ENCODE results near the gene RUNX1. TPM values are rescaled to one million over a fixed set of nuclear protein-coding genes. Genes with fewer than 3 reads are reported as not detected.

RUNX1 gene
- total and polyA plus RNA-seq, 2 experiments from 2014 or later, result 0.12 TPM; not detected in 1

- Histone ChIP-seq H3K9me3 (ENCODE audit: low read depth) (no peaks in the 10 kb centered on the region), H3K4me3 (no peak overlapping the region), H3K4me1 (ENCODE audit: low read depth) (no peaks in the 10 kb centered on the region), H3K36me3 (no peaks in the 10 kb centered on the region), H3K27me3 (peaks cover 69% of the 10 kb centered on the region), H3K27ac (no peak overlapping the region)
- no peak for DNase-seq (ENCODE audit: low read depth in 1 of 2, low spot score in 1 of 2)
- TF ChIP-seq, protein P1, sequence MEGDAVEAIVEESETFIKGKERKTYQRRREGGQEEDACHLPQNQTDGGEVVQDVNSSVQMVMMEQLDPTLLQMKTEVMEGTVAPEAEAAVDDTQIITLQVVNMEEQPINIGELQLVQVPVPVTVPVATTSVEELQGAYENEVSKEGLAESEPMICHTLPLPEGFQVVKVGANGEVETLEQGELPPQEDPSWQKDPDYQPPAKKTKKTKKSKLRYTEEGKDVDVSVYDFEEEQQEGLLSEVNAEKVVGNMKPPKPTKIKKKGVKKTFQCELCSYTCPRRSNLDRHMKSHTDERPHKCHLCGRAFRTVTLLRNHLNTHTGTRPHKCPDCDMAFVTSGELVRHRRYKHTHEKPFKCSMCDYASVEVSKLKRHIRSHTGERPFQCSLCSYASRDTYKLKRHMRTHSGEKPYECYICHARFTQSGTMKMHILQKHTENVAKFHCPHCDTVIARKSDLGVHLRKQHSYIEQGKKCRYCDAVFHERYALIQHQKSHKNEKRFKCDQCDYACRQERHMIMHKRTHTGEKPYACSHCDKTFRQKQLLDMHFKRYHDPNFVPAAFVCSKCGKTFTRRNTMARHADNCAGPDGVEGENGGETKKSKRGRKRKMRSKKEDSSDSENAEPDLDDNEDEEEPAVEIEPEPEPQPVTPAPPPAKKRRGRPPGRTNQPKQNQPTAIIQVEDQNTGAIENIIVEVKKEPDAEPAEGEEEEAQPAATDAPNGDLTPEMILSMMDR (IDR thresholded peaks at IDR 0.05; ENCODE audit: low read depth, low read length), result no peak
Measured at GRCh38 chr21:35072557-35072956, 23.5 kb upstream of the RUNX1 start.

- Histone ChIP-seq H3K9me3 (ENCODE audit: low read depth) (no peaks in the 10 kb centered on the region), H3K27me3 (peaks cover 68% of the 10 kb centered on the region), H3K36me3 (no peaks in the 10 kb centered on the region), H3K4me1 (ENCODE audit: low read depth) (no peaks in the 10 kb centered on the region), H3K4me3 (no peak overlapping the region), H3K27ac (no peak overlapping the region)
- TF ChIP-seq, protein P1 (IDR thresholded peaks at IDR 0.05; ENCODE audit: low read depth, low read length), result no peak
- no peak for DNase-seq (ENCODE audit: low read depth in 1 of 2, low spot score in 1 of 2)
Measured at GRCh38 chr21:35071347-35071746, 22.2 kb upstream of the RUNX1 start.

- Histone ChIP-seq H3K27ac (no peak overlapping the region), H3K36me3 (no peaks in the 10 kb centered on the region)
- TF ChIP-seq, protein P1 (IDR thresholded peaks at IDR 0.05; ENCODE audit: low read depth, low read length), result no peak
Measured at GRCh38 chr21:35070436-35070835, 21.3 kb upstream of the RUNX1 start.

GRCh38 chr21:35066824-35067223, 17.7 kb upstream of the RUNX1 start:
- TF ChIP-seq, protein P1 (IDR thresholded peaks at IDR 0.05; ENCODE audit: low read depth, low read length), result no peak
- H3K27ac ChIP-seq, result no peak overlapping the region
- peaks cover 76% of the 10 kb centered on the region for H3K27me3 ChIP-seq
- no peak for DNase-seq (ENCODE audit: low read depth in 1 of 2, low spot score in 1 of 2)
- H3K4me1 ChIP-seq (ENCODE audit: low read depth), result no peaks in the 10 kb centered on the region
- no peak overlapping the region for H3K4me3 ChIP-seq
- H3K9me3 ChIP-seq (ENCODE audit: low read depth), result no peaks in the 10 kb centered on the region
- no peaks in the 10 kb centered on the region for H3K36me3 ChIP-seq

More at GRCh38 chr21:35070436-35070835, 21.3 kb upstream of the RUNX1 start:
- no peak for DNase-seq (ENCODE audit: low read depth in 1 of 2, low spot score in 1 of 2)
- Histone ChIP-seq H3K9me3 (ENCODE audit: low read depth) (no peaks in the 10 kb centered on the region), H3K27me3 (peaks cover 68% of the 10 kb centered on the region), H3K4me3 (no peak overlapping the region), H3K4me1 (ENCODE audit: low read depth) (no peaks in the 10 kb centered on the region)

DNA sequence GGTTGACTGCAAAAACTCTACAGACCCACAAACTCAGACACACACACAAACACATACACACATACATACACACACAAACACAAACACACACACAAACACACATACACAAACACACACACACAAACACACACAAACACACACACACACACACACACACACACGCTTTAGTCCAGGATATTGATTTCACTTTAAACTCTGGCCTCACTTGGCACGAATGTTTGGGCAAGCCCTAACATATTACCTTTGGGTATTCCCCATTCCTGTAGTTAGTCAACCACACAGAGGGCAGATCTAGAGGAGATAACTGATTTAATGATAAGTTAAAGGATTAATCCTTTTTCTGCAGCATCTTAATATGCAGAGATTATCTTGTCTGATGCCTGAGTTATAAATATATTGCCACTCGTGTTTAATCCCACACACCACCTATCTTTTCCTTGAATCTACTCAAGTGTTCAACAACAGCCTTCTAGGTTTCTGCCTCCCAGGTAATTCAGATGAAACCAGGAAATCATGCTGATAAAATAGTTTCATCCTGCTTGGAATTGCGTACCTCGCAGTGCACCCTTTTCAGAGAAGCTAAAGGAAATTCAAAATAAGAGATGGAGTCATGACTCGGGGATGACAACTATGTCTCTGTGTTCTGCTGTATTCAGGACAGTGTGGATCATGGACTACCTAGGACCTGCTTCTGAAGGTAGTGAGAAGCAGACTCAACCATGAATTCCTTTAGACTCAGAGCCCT, 14.5 kb upstream of the RUNX1 start:
- no peaks in the 10 kb centered on the region for H3K4me1 ChIP-seq (ENCODE audit: low read depth)
- no peak overlapping the region for H3K27ac ChIP-seq
- H3K36me3 ChIP-seq, result no peaks in the 10 kb centered on the region
- H3K4me3 ChIP-seq, result no peak overlapping the region
- no peaks in the 10 kb centered on the region for H3K9me3 ChIP-seq (ENCODE audit: low read depth)
- no peak for DNase-seq (ENCODE audit: low read depth in 1 of 2, low spot score in 1 of 2)
- TF ChIP-seq, protein P1 (IDR thresholded peaks at IDR 0.05; ENCODE audit: low read depth, low read length), result no peak
- peaks cover 82% of the 10 kb centered on the region for H3K27me3 ChIP-seq

Measured in cardiac muscle cell (in vitro differentiated cells and primary cell).